C4-2B (cell line): ENCODE data around the gene UGT1A9.

Experiments used
- ZFX ChIP-seq: fragments of 450-650 bp; IDR thresholded peaks from 2 replicates; pipeline ENCODE4 v1.6.1; 2017
- TF ChIP-seq, protein P1 (sequence below): fragments of 450-650 bp; conservative IDR thresholded peaks from 2 replicates; pipeline ENCODE4 v1.5.1; 2017; ENCODE audit warnings: mild to moderate bottlenecking

DNA sequence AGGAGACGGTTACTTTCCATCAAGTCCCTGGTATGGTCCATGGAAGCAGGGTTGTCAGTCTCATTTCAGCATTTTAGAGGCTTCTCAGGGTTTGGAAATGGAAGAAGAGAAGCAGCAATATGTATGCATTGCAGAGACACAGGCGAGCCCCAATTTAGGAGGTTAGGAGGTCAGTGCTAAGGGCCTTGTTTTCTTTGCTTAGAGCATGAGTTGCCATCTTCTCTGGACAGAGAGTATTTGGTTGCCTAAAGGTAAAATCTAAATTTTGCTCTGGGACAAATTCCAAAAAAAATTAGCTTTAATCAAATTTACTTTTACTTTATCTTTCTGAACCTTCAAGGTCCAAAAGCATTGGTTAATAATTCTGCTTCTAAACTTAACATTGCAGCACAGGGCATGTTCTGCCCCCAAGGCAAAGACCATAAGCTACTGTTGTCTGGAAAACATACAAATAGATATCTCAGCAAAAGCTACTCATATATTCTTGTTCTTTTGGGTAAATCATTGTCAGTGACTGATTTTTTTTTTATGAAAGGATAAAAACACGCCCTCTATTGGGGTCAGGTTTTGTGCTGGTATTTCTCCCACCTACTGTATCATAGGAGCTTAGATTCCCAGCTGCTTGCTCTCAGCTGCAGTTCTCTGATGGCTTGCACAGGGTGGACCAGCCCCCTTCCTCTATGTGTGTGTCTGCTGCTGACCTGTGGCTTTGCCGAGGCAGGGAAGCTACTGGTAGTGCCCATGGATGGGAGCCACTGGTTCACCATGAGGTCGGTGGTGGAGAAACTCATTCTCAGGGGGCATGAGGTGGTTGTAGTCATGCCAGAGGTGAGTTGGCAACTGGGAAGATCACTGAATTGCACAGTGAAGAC lies at the start of gene UGT1A9:
- TF ChIP-seq, protein P1, sequence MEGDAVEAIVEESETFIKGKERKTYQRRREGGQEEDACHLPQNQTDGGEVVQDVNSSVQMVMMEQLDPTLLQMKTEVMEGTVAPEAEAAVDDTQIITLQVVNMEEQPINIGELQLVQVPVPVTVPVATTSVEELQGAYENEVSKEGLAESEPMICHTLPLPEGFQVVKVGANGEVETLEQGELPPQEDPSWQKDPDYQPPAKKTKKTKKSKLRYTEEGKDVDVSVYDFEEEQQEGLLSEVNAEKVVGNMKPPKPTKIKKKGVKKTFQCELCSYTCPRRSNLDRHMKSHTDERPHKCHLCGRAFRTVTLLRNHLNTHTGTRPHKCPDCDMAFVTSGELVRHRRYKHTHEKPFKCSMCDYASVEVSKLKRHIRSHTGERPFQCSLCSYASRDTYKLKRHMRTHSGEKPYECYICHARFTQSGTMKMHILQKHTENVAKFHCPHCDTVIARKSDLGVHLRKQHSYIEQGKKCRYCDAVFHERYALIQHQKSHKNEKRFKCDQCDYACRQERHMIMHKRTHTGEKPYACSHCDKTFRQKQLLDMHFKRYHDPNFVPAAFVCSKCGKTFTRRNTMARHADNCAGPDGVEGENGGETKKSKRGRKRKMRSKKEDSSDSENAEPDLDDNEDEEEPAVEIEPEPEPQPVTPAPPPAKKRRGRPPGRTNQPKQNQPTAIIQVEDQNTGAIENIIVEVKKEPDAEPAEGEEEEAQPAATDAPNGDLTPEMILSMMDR: no peak
- no peak for TF ChIP-seq ZFX
